ENCODE results near the gene MTHFSD. TPM values are rescaled to one million over a fixed set of nuclear protein-coding genes. Genes with fewer than 3 reads are reported as not detected.

Gene MTHFSD
- total RNA-seq, 2 experiments from 2014 or later: 22.6 to 25.0 TPM

DNA sequence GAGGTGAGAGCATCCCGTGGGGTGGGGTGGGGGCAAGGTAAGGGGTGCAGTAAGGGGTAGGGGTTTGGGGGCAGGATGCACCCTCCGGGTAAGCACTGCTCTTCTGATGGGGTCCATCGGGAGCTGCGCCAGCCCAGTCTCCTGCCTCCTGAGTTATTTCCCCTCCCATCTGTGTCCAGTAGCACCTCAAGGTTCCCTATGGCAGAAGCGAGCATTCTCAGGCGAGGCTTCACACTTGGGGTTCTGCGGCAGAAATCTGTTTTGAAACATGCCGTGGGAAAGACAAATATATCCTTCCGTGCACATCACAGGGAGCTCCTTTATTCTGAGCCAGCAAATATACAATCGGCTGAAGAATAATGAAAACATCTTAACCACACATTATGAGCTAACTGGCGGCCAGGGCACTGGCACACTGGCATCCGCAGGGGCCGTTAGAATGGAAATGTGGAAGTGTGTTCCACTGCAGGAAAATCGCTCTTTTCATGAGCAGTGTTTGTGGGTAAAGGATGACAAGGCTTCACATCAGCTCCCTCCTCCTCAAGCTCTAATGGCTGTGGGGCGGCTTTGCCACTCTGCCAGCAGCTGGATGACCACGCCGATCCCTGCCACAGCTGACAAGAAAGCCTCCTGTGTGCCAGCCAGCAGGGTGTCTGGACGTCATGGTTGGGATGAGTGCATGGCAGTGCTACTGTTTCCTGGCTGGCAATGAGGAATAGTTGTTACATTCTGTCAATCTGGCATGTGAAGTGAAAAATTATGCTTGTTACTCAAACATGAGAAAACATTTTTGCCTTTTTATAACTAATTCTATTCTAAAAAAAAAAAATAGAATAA lies 20.0 kb downstream of the MTHFSD start:
- POLR2A ChIA-PET: no interaction called here
- CTCF ChIA-PET: no interaction called here

DNA sequence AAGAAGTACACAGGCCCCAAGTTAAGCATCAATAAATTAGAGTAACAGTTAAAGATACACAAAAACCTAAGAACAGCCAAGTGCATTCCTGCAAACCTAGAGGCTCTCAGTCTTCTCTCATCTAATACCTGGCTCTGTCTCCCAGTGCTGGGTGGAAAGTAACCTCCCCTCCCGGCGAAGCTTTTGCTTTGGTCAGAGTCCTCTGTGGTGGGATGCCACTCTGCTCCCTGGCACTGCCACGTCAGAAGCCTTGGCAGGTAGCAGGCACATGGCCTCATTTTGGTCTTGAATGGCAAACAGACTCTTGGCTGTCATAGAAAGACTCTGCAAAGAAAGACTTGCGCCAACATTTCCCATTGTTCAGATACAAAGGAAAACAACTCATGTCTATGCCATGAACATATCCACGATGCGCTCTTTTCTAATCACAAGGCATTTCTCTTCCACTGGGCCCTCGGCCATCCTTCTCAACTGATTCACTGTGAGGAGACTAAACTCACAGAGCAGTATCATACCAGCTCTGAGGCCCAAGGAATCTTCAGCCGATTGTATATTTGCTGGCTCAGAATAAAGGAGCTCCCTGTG lies 21.2 kb downstream of the MTHFSD start:
- ChIA-PET POLR2A (no interaction called here), CTCF (no interaction called here)

DNA sequence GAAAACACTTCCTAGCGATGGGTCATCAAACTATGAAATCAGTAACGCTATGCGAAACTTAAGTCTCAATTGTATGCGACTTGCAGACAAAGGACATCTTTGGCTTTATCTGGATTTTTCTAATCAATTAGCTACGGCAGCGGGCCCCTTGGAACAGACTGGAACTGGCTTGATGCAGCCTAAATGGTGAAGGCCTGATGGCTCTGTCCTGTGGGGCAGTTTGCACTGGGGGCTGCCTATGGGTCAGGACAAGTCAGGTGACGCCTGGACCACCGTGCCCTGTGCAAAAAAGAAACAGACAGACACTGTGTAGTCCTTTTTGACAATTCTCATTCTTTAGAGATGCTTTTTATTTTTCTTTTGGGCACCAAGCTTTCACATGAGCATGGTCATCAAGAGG lies 22.0 kb downstream of the MTHFSD start:
- CTCF ChIA-PET: no interaction called here
- POLR2A ChIA-PET: no interaction called here

DNA sequence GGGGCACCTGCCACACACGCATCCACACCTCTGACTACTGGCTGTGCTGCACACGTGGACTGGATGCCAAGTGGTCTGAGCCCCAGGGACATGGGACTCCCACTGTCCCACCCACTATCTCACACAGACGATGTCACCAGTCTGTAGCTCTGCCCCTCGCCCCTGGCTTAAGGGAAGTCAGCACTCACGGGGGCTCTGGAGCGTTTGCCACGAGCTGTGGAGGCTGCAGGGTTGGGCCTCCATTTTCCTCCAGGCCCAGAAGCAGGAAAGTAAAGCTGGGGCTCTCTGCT lies 22.6 kb downstream of the MTHFSD start:
- POLR2A ChIA-PET: no interaction called here
- CTCF ChIA-PET: no interaction called here

DNA sequence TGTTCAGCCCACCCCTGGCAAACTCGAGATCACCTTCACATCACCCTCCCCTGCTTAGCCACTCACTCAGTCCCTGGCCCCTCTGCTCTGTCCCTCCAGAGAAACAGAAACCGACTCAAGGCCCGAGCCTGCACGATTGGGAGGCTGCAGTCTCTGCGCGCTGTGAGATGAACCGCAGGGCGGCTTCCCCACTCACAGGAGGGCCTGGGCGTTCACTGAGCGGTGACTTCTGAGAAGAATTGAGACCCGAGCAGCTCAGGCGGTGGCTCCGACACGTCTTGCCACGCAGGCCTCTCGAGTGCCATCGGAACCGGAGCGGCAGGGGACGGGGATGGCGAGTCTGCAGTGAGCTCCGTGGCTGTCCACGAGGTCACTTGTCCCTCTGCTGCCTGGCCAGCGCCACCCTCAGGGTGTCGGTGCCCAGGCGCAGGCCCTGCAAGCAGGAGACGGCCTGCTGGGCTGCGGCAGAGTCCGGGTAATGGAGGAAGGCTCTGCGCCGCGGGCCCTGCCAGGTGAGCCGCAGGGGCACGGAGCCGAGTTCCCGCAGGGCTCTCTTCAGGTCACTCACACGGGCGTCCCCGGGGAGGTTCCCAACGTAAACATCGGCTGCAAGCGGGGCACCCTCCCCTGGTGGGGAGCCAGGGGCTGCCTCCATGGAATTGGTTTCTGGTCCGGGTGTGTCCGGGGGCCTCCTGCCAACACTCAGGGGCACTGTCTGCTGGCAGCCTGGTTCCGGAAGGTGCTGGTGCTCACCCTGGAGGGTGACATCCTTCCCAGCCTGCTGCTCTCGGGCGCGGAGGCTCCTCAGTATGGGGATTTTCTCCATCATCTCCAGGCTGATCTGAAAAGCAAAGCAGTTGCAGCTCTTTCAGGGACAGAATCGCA lies 23.2 kb downstream of the MTHFSD start:
- ChIA-PET POLR2A (no interaction called here), CTCF (no interaction called here)

DNA sequence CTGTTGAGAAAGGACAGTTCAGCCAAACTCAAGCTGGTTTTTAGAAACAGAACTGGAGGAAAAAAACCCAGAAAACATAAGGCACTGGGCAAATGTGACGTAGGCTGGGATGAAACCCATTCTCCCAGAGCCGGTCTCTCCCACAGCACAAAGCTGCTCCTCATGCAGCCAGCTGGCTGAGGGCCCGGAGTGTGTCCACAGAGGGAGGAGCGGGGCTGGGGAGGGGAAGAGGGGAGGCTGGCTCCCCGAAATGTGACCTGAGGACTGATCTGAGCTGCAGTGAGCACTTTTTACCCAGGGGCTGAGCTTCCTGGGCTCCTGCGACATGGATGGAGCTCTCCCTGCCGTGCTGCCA lies 23.9 kb downstream of the MTHFSD start:
- CTCF ChIA-PET: interaction anchor here (0.6 kb wide), 1 partner anchor 348 kb away, joined by 3 read pairs; no protein-coding TSS in a partner anchor
- POLR2A ChIA-PET: no interaction called here

DNA sequence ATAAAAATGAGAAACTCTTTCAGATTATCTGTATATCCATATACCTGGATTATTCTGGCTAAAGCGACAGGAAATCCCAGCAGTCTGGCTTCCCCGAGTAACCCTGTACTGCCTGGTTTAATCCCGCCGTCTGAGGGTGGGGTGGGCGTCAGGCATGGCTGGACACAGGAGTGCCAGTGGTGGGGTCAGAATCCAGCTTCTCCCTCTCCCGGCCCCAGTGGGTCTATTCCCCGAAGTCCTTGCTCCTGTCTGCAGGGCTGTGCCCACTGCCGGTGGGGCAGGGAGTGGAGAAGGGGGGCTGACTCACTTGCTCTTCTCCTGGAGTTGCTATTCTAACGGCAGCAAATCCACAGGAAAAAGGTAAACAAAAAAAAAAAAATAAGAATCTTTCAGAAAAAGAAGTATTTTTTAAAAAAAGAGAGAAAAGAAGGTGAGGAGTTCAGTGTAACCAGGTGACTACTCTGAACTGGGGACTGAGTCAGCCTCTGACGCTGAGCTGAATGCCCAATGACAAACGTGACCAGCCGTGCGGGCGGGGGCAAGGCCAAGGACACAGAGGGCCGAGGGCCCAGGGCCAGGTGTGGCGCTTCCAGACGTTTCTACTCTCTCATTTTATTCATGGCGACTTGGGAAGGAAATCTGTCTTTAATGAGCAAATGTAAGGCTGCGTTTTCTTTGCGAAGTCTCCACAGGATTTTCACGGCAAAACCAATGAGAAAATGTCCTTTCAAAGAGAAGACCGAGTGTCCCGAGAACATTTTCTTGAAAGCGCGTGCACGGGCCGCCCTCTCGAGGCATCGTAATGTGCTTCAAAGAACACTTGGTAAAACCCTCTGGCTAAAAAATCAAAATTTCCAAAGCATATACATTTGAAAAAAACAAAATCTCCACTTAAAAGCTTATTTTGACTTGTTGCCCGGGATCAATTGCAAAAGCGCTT lies 24.5 kb downstream of the MTHFSD start:
- ChIA-PET CTCF (interaction anchor here (0.6 kb wide), 1 partner anchor 347 kb away, joined by 3 read pairs; no protein-coding TSS in a partner anchor), POLR2A (interaction anchor here (0.6 kb wide), 1 partner anchor 554 kb away, joined by 4 read pairs; no protein-coding TSS in a partner anchor)

DNA sequence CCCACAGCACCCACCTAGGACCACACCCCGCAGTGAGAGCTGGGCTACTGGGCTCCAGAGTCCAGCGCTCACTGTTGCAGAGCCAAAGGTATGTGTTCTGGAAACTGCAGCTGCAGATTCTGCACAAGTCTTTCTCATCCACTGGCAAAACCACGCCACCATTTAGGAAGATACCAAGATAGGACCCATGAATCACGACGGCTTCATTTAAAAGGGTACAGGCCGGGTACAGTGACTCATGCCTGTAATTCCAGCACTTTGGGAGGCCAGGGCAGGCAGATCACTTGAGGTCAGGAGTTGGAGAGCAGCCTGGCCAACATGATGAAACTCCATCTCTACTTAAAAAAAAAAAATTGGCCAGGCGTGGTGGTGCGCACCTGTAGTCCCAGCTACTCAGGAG lies 25.9 kb downstream of the MTHFSD start:
- POLR2A ChIA-PET: no interaction called here
- CTCF ChIA-PET: no interaction called here

DNA sequence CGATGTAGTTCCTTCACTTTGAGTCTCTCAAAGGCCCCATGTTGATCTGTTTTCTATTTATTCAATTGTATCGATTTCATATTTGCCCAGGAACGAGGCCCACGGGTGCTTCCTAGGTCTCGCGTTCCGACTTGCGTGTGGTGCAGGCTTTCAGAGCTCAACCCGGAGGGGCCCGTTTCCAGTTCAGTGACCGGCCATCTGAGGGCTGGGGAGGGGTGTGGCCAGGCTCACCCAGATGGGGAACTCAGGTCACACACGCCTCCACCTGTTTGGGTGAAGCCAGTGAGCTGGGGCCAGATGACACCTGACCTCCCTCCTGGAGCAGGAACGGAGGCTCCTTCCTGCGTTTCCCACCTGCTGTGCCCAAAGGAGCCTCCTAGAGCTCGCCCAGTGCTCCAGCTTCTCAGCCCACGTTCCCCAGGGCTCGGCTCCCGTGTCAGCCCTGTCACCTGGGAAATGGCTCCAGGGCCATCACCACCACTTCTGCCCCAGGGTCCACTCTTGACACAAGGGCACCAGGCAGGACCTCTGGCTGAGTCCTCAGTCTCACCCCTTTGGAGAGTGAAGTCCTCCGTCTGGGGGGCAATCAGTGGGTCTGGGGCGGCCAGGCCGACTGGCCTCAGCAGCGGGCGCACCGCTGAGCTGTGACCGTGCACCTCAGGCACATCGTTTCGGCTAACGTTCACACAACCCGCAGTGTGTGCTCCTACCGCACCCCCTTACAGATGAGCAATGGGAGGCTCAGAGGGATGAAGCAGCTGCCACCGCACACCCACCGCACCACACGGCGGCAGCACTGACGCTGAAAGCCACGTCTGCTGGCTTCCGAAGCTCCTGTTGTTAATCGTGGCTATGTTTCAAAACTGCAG lies 26.7 kb downstream of the MTHFSD start:
- CTCF ChIA-PET: no interaction called here
- POLR2A ChIA-PET: no interaction called here

DNA sequence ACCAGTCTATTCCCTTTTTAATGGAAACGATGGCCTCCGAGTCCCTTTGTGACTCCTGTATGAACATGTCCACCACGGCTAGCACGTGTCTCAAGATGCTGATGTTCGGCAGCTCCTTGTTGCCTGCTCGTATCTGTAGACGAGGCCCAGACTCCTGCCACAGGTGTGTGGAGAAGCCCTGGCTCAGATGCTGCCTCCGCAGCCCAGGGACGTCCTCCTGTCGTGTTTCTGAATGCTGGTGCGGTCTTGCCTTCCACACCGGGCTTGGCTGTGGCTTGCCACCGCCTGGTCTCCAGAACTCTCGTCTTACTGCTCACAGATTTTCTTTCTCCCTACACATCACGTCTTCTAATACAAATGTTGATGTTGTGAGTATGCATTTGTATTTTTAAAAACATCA lies 27.7 kb downstream of the MTHFSD start:
- ChIA-PET POLR2A (no interaction called here), CTCF (no interaction called here)

DNA sequence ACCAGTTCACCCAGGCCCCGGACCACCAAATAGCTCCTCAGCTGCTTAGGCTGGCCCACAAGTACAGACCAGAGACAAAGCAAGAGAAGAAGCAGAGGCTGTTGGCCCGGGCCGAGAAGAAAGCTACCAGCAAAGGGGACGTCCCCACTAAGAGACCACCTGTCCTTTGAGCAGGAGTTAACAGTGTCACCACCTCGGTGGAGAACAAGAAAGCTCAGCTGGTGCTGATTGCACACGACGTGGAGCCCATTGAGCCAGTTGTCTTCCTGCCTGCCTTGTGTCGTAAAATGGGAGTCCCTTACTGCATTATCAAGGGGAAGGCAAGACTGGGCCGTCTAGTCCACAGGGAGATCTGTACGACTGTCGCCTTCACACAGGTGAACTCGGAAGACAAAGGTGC lies 29.3 kb downstream of the MTHFSD start:
- CTCF ChIA-PET: no interaction called here
- POLR2A ChIA-PET: no interaction called here

DNA sequence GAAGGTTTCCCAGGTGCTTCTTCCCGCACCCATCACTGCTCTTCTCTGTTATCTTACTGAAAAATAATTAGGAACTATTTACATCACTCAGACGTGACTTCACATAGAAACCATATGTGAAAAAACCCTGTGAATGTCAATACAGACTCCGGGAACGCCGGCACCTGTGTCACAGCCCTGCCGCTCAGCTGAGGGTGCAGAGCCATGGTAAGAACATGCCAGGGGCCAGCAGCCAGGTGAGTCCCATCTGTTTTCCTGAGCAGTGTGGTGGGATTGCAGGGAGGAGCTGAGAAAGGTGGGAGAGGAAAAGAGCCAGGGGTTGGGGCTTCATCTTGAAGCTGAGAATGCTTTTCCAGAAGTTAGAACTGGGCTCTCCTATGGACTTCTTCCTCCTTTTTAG lies 31.0 kb downstream of the MTHFSD start:
- CTCF ChIA-PET: no interaction called here
- POLR2A ChIA-PET: no interaction called here

DNA sequence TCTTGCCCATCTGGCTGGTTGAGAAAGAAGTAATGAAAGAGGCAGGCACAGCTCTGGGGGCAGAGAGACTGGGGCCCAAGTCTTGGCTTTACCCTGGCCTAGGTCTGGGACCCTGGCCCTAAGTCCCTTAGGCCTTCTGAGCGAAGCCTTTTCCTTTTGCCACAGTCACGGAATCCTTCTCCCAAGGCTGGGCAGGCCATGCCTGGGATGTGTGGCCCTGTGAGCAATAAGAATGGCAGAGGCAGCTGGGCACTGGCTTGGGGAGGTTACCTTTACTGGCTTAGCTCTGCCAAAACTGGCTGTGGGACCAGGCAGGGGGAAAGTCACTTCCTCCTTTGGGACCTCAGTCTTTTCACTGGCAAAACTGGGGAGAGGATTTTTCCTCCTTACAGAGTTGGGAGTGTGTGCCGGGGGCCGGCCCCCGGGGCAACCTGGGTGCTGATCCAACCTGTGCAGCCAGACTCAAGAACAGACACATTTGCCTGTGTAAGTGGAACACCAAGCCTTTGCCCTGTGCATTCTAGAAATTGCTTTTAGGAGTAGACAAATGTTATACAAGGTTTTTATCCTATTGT lies 31.8 kb downstream of the MTHFSD start:
- CTCF ChIA-PET: no interaction called here
- POLR2A ChIA-PET: no interaction called here

DNA sequence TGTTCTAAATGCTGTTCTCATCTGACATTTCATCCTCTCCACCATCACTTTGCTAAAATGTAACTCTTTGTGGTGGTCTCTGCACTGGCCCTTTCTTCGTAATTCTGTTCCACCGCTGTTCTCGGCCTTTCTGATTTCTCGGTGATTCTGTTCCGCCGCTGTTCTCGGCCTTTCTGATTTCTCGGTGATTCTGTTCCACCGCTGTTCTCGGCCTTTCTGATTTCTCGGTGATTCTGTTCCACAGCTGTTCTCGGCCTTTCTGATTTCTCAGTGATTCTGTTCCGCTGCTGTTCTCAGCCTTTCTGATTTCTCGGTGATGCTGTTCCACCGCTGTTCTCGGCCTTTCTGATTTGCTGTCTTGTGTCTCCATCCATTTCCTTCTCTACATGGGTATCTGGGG lies 32.4 kb downstream of the MTHFSD start:
- ChIA-PET POLR2A (no interaction called here), CTCF (no interaction called here)

DNA sequence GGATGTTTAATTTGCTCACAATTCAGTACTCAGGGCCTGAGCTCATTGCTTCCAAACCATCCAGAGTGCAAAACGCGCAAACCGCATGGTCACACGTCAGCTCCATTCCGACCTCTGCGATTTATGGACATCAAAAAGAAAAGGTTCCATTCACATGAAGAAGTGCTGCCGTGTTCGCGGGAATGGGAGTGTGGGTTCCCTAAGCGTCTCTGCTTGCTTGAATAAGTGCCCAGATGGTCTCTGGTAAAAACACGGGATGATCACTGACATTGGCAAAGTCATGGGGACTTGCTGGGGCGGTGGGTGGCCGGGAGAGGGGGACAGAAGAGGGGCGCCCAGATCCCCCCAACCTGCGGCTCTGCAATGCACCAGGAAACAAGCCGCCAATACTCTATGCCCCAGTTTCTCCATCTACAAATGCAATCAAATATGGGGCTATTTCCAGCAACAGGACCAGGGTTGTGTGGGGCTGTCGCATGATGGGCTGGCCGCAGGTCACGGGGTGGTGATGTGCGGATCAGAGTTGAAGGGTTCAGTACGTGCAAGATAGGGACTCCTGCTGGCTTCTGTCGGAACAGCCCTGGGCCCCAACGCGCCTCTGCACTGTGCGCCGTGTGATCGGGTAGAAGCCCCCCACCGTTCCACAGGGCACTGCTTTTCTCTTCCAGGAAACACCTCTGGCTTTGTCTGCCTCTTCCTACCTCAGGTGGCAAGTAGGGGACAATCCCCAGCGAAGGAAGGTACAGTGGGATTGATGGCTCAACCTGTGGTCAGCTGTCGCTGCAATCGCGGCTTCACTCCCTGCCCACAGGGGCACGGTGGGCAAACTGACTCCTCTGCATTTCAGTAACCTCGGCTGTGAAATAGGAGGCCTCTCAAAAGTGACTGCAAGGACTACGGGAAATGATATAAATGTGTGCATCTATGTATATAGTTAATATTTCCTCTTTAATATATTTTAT lies 33.5 kb downstream of the MTHFSD start:
- ChIA-PET POLR2A (no interaction called here), CTCF (interaction anchor here (0.7 to 1.3 kb wide), 2 partner anchors 48 to 449 kb away, joined by 3 to 4 read pairs; no protein-coding TSS in a partner anchor)

DNA sequence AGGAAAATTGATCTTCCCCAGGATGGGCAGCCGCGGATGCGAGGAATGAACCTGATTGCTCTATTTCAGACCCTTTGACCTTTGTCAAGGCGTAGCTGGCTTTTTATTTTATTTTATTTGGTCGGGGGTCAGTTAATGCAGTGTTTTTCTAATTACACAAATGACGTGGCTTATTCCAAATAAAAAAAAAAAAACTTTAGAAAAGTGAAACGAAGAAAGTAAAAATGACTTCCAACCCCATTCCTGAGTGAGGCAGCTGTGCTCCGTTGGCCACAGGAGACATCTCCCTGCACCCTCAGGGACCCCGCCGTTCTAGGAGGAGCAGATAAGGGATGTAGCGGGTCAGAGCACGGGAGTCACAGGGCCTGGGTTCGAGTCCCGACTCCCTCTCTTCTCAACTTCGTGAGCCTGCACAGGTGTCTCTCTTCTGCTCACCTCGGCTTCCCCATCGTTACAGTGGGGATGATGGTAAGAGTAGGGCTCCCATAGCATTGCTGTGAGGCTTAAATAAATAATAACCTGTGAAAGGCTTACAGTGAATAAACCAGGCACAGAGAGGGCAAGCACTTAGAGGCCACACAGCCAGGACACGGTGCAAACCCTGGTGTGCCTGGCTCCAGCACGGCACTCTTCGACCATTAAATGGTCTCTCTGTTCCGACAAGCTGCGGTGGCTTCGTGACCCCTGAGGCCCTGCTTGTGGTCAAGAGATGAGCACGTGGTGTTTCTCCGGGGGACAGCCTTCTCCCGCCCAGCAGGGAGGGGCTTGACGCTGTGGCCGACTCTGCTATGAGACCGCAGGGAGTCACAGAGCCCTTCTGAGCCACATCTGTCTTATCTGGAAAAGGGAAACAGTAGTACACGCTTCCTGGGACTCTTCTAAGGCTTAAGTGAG lies 34.5 kb downstream of the MTHFSD start:
- ChIA-PET CTCF (interaction anchor here (0.6 to 1.3 kb wide), 6 partner anchors 49 to 827 kb away, joined by 3 to 5 read pairs (median 4); no protein-coding TSS in a partner anchor), POLR2A (no interaction called here)

Data from activated CD8-positive, alpha-beta memory T cell treated with anti-CD3 and anti-CD28 coated beads for 36 hours (primary cell).